Measurements from ENCODE around the gene SNUPN. TPM values are rescaled to one million over a fixed set of nuclear protein-coding genes. Genes with fewer than 3 reads are reported as not detected.
A peak's percentile ranks its signal among the peaks of the same experiment; 100 is the strongest.

SNUPN gene
- total and polyA plus RNA-seq, 8 donors = 4.7 to 29.2 (median 16.4) TPM

- H3K4me1 ChIP-seq = peaks cover 34 to 71% (median 61%) of the 10 kb centered on the region in 4 donors
- H3K27ac ChIP-seq = peak overlapping the region; percentile 37 to 88 (median 79)
- WGBS, 5 donors = 48 to 63% (median 49%) methylated on average over 15 of the region's 15 CpGs
- H3K4me3 ChIP-seq = no peak overlapping the region
- intact Hi-C loops (cut with DNase I; ENCODE audit: low total_unique reads) = no loop called here
- peak; percentile 28 to 85 (median 64) for TF ChIP-seq POLR2AphosphoS5 (IDR thresholded peaks at IDR 0.05)
- TF ChIP-seq POLR2A (IDR thresholded peaks at IDR 0.05) = no peak
- peak; percentile 65 to 93 for DNase-seq
- peaks cover 0 to 7% (median 0%) of the 10 kb centered on the region in 4 donors for H3K36me3 ChIP-seq
- H3K9me3 ChIP-seq = no peaks in the 10 kb centered on the region
- H3K27me3 ChIP-seq = no peaks in the 10 kb centered on the region
Measured at GRCh38 chr15:75666823-75667501, 41.4 kb upstream of the SNUPN start.

DNA sequence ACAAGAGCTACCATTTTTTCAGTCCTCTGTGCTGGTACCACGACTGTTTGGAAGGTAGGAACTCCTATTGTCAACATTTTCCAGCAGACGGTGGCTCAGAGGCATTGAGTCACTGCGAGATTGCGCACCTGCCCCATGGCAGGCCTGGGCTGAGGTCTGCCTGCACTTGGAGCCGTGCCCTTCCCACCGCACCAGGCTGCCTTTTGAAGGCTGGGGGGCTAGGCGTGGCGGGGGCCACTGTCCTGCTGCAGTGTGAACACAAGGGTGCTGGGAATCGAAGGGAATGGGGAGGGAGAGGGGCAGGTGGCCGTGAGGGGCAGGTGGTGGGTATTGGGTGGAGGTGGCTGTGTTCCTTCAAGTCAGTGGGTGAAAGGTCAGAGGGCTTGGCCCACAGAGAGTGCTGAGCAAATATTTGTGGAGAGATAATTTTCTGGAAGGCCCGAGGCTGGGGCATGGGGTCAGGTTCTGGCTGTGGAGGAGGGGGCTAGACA lies 38.5 kb upstream of the SNUPN start:
- DNase-seq = peak; percentile 68 to 78
- Histone ChIP-seq H3K27ac (peak overlapping the region; percentile 57 to 88 (median 84)), H3K4me3 (no peak overlapping the region), H3K36me3 (peaks cover 0 to 23% (median 9%) of the 10 kb centered on the region in 4 donors), H3K4me1 (peaks cover 61 to 91% (median 84%) of the 10 kb centered on the region in 4 donors), H3K27me3 (no peaks in the 10 kb centered on the region), H3K9me3 (no peaks in the 10 kb centered on the region)
- intact Hi-C loops (cut with DNase I; ENCODE audit: low total_unique reads) = no loop called here
- TF ChIP-seq, protein P1, sequence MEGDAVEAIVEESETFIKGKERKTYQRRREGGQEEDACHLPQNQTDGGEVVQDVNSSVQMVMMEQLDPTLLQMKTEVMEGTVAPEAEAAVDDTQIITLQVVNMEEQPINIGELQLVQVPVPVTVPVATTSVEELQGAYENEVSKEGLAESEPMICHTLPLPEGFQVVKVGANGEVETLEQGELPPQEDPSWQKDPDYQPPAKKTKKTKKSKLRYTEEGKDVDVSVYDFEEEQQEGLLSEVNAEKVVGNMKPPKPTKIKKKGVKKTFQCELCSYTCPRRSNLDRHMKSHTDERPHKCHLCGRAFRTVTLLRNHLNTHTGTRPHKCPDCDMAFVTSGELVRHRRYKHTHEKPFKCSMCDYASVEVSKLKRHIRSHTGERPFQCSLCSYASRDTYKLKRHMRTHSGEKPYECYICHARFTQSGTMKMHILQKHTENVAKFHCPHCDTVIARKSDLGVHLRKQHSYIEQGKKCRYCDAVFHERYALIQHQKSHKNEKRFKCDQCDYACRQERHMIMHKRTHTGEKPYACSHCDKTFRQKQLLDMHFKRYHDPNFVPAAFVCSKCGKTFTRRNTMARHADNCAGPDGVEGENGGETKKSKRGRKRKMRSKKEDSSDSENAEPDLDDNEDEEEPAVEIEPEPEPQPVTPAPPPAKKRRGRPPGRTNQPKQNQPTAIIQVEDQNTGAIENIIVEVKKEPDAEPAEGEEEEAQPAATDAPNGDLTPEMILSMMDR (IDR thresholded peaks at IDR 0.05) = no peak
- TF ChIP-seq POLR2AphosphoS5 (IDR thresholded peaks at IDR 0.05) = peak in 2 of 3 donors; percentile 42 to 62
- WGBS, 5 donors = 27 to 62% (median 47%) methylated on average over 8 to 11 of the region's 11 CpGs

DNA sequence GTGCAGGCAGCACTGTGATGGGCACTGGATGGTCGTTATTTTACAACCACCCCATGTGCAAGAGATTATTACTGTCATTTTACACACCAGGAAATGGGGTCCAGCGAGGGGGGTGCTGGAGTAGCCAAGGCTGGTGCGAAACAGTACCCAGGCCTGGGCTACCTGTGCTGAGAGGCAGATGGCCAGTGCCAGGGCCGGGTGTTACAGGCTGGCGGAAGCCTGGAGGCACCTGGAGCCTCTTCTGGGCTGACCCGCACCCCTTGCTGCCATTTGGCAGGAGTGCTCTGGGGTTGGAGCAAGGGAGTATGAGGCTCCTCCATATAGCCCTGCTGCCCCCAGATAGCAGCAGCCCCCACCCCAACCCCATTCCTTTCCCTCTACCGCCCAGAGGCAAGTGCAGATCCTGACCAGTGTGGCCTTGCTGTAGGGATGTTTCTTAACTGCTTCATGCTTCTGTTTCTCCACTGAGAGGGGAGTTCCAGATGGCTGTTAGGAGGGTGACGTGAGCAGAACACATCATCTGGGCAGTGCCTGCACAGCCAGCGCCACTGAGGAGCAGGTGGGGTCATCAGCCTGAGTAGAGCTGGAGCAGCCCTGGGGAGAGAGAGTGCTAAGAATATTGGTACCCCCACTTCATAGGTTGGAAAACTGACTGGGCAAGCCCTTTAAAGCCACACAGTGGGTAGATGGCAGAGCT lies 37.4 kb upstream of the SNUPN start:
- DNase-seq = no peak
- intact Hi-C loops (cut with DNase I; ENCODE audit: low total_unique reads) = no loop called here
- Histone ChIP-seq H3K36me3 (peaks cover 9 to 33% (median 15%) of the 10 kb centered on the region in 4 donors), H3K4me3 (no peak overlapping the region), H3K27ac (peak overlapping the region; percentile 57 to 88 (median 84)), H3K27me3 (no peaks in the 10 kb centered on the region), H3K4me1 (peaks cover 65 to 98% (median 89%) of the 10 kb centered on the region in 4 donors), H3K9me3 (no peaks in the 10 kb centered on the region)
- WGBS, 5 donors = 89 to 95% (median 94%) methylated on average over 5 to 9 of the region's 9 CpGs
- TF ChIP-seq POLR2AphosphoS5 (IDR thresholded peaks at IDR 0.05) (no peak), POLR2A (IDR thresholded peaks at IDR 0.05) (no peak), EP300 (IDR thresholded peaks at IDR 0.05) (no peak)
- TF ChIP-seq, protein P1 (IDR thresholded peaks at IDR 0.05) = no peak

GRCh38 chr15:75661756-75662140 lies 36.2 kb upstream of the SNUPN start:
- intact Hi-C loops (cut with DNase I; ENCODE audit: low total_unique reads) = no loop called here
- H3K4me3 ChIP-seq = no peak overlapping the region
- no peaks in the 10 kb centered on the region for H3K9me3 ChIP-seq
- no peak for DNase-seq
- no peaks in the 10 kb centered on the region for H3K27me3 ChIP-seq
- peak overlapping the region; percentile 62 to 88 (median 84) for H3K27ac ChIP-seq
- peaks cover 55 to 86% (median 83%) of the 10 kb centered on the region in 4 donors for H3K4me1 ChIP-seq
- TF ChIP-seq POLR2AphosphoS5 (IDR thresholded peaks at IDR 0.05) (no peak), EP300 (IDR thresholded peaks at IDR 0.05) (no peak), POLR2A (IDR thresholded peaks at IDR 0.05) (no peak)
- TF ChIP-seq, protein P1 (IDR thresholded peaks at IDR 0.05) = no peak
- 55 to 88% (median 78%) methylated on average over 3 of the region's 3 CpGs for WGBS, 5 donors
- peaks cover 21 to 45% (median 28%) of the 10 kb centered on the region in 4 donors for H3K36me3 ChIP-seq
